CD4-positive, alpha-beta T cell (primary cell): ENCODE measurements around the gene RBFA. TPM values are rescaled to one million over a fixed set of nuclear protein-coding genes. Genes with fewer than 3 reads are reported as not detected.

Source experiments
- ATAC-seq: fragments of 200-7000 bp; cut with Tn5 transposase; one replicate; pipeline ENCODE4 v1.10.0; 2022; ENCODE audit warnings: mild to moderate bottlenecking; ENCODE audit not compliant: poor library complexity
- CTCF ChIA-PET: fragments of 350-600 bp; sonication (Branson Sonifier 250); formaldehyde crosslinking; loops from one replicate; lab custom pipeline; 2021; ENCODE audit warnings: antibody characterized with exemption, inconsistent platforms; lab: Charles Lee
- POLR2A ChIA-PET: fragments of 350-600 bp; sonication (Branson Sonifier 250); formaldehyde crosslinking; loops from one replicate; lab custom pipeline; 2021; ENCODE audit warnings: antibody characterized with exemption, inconsistent platforms; lab: Charles Lee
- DNase-seq, 14 experiments: peaks; one replicate each; pipeline ENCODE4 v3.0.0-alpha.2; 2013 to 2020; ENCODE audit warnings: mixed read lengths in 2 of 14
- H3K27ac ChIP-seq, 2 donors: one replicate each; pipeline versions ENCODE4 v1.5.1 to v1.7.0; 2013; ENCODE audit warnings: low read length in 2 of 2, low read depth in 1 of 2, mild to moderate bottlenecking in 1 of 2
- H3K27me3 ChIP-seq, 2 experiments: 1 replicate in 1 of 2; 2 replicates in 1 of 2; pipeline versions ENCODE4 v1.6.1 to v1.7.0; 2013; ENCODE audit warnings: low read length in 2 of 2, control low read depth in 1 of 2, mild to moderate bottlenecking in 1 of 2, moderate library complexity in 1 of 2; ENCODE audit not compliant: insufficient read depth in 2 of 2, control insufficient read depth in 1 of 2
- H3K36me3 ChIP-seq: one replicate; pipeline ENCODE4 v1.6.1; 2013; ENCODE audit warnings: low read length, control low read depth; ENCODE audit not compliant: insufficient read depth
- H3K4me1 ChIP-seq: one replicate; pipeline ENCODE4 v1.6.1; 2013; ENCODE audit warnings: low read length, control low read depth; ENCODE audit not compliant: insufficient read depth
- H3K4me3 ChIP-seq: one replicate; pipeline ENCODE4 v1.5.1; 2013; ENCODE audit warnings: mild to moderate bottlenecking, low read length, moderate library complexity
- H3K9me3 ChIP-seq, 2 experiments: 1 replicate in 1 of 2; 2 replicates in 1 of 2; pipeline versions ENCODE4 v1.6.1 to v1.7.0; 2013; ENCODE audit warnings: low read length in 2 of 2, mild to moderate bottlenecking in 2 of 2, control low read depth in 1 of 2, moderate library complexity in 1 of 2; ENCODE audit not compliant: control insufficient read depth in 1 of 2, insufficient read depth in 1 of 2
- H3K27ac Mint-ChIP-seq: one replicate; pipeline ENCODE4 v1.8.0; 2020; ENCODE audit warnings: mixed read lengths
- H3K27me3 Mint-ChIP-seq: one replicate; pipeline ENCODE4 v1.8.0; 2021; ENCODE audit warnings: mixed read lengths
- H3K36me3 Mint-ChIP-seq: one replicate; pipeline ENCODE4 v1.8.0; 2021; ENCODE audit warnings: low read depth, mixed read lengths
- H3K4me1 Mint-ChIP-seq: one replicate; pipeline ENCODE4 v1.8.0; 2021; ENCODE audit warnings: low read depth, mixed read lengths
- H3K4me3 Mint-ChIP-seq: one replicate; pipeline ENCODE4 v1.8.0; 2020; ENCODE audit warnings: mild to moderate bottlenecking, mixed read lengths
- H3K9me3 Mint-ChIP-seq: one replicate; pipeline ENCODE4 v1.8.0; 2020; ENCODE audit warnings: mixed read lengths
- intact Hi-C, 2 experiments: fragments of 100-400 bp; cut with DNase I in 1 of 2; cut with micrococcal nuclease in 1 of 2; formaldehyde crosslinking; loops; one replicate each; pipeline versions ENCODE4 v1.15.1 to v1.9.0; 2023 to 2025; cut with DNase I, micrococcal nuclease
- total RNA-seq, 174 experiments: library from RNA in 2 of 174; stranded (reverse) in 2 of 174; gene quantifications; one replicate each; pipeline ENCODE4 v1.2.3 and lab custom pipeline; 2021 to 2026
- TF ChIP-seq, protein P1 (sequence below): fragments of 200-600 bp; IDR thresholded peaks from one replicate; pipeline ENCODE4 v1.8.0; 2022; ENCODE audit warnings: antibody characterized with exemption, mild to moderate bottlenecking

RBFA gene
- total RNA-seq, 2 experiments from 2014 or later, result 11.2 to 12.3 TPM

DNA sequence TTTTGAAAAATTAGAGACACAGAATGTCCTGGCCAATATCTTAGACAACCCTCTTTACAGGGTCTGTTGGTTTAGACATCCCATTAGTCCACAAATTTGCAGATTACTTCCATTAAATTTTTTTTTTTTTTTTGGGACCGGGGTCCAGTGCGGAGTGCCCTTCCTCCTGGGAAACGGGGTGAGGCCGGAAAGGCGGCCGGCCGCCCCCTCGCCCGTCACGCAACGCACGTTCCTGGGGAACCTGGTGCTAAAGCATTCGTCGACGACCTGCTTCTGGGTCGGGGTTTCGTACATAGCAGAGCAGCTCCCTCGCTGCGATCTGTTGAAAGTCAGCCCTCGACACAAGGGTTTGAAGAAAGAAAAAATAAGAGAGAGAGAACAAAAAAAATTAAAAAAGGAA is 21.5 kb upstream of the RBFA start:
- ChIA-PET CTCF (no interaction called here), POLR2A (no interaction called here)
- Histone ChIP-seq H3K4me1 (no peaks in the 10 kb centered on the region), H3K27me3 (no peaks in the 10 kb centered on the region), H3K4me3 (no peak overlapping the region), H3K36me3 (no peaks in the 10 kb centered on the region), H3K9me3 (peaks cover 0 to 31% of the 10 kb centered on the region in 2 experiments), H3K27ac (no peak overlapping the region)
- TF ChIP-seq, protein P1, sequence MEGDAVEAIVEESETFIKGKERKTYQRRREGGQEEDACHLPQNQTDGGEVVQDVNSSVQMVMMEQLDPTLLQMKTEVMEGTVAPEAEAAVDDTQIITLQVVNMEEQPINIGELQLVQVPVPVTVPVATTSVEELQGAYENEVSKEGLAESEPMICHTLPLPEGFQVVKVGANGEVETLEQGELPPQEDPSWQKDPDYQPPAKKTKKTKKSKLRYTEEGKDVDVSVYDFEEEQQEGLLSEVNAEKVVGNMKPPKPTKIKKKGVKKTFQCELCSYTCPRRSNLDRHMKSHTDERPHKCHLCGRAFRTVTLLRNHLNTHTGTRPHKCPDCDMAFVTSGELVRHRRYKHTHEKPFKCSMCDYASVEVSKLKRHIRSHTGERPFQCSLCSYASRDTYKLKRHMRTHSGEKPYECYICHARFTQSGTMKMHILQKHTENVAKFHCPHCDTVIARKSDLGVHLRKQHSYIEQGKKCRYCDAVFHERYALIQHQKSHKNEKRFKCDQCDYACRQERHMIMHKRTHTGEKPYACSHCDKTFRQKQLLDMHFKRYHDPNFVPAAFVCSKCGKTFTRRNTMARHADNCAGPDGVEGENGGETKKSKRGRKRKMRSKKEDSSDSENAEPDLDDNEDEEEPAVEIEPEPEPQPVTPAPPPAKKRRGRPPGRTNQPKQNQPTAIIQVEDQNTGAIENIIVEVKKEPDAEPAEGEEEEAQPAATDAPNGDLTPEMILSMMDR, result no peak
- H3K27ac Mint-ChIP-seq, result no peak overlapping the region
- H3K9me3 Mint-ChIP-seq, result peaks cover 8% of the 10 kb centered on the region
- intact Hi-C loops, result no loop called here
- H3K36me3 Mint-ChIP-seq, result peaks cover 48% of the 10 kb centered on the region
- H3K4me1 Mint-ChIP-seq, result no peaks in the 10 kb centered on the region
- no peak for ATAC-seq
- H3K27me3 Mint-ChIP-seq, result no peaks in the 10 kb centered on the region
- no peak overlapping the region for H3K4me3 Mint-ChIP-seq
- DNase-seq, result no peak

DNA sequence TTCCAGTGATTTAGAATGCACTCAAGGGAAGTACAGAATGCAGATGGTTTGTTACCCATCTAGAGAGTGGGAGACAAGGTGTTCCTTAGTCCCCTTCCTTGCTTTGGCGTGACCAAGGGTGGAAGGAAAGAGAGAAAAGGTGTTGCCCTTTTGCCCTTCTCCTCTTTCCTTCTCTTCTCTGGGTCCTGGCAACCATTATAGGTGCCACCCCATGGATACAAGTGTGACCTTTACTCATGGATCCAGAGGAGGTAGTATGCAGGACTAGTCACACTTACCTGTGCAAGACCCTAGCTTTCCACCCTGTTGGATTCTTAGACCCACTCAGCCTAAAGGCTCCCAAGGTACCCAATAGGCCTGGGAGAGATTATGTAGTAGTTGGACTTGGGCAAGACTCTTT is 11.6 kb upstream of the RBFA start:
- Histone ChIP-seq H3K9me3 (peaks cover 37 to 86% of the 10 kb centered on the region in 2 experiments), H3K36me3 (no peaks in the 10 kb centered on the region), H3K27ac (no peak overlapping the region), H3K4me1 (no peaks in the 10 kb centered on the region), H3K27me3 (no peaks in the 10 kb centered on the region), H3K4me3 (no peak overlapping the region)
- Mint-ChIP-seq H3K9me3 (peaks cover 16% of the 10 kb centered on the region), H3K27ac (no peak overlapping the region), H3K4me1 (no peaks in the 10 kb centered on the region), H3K36me3 (peaks cover 76% of the 10 kb centered on the region), H3K4me3 (no peak overlapping the region), H3K27me3 (no peaks in the 10 kb centered on the region)
- peak in 2 of 14 experiments; percentile 19 to 39 for DNase-seq
- no peak for ATAC-seq
- TF ChIP-seq, protein P1, result no peak
- POLR2A ChIA-PET, result interaction anchor here (1.2 kb wide), 1 partner anchor 10 kb away, joined by 4 read pairs; no protein-coding TSS in a partner anchor
- intact Hi-C loops, result no loop called here
- CTCF ChIA-PET, result no interaction called here

DNA sequence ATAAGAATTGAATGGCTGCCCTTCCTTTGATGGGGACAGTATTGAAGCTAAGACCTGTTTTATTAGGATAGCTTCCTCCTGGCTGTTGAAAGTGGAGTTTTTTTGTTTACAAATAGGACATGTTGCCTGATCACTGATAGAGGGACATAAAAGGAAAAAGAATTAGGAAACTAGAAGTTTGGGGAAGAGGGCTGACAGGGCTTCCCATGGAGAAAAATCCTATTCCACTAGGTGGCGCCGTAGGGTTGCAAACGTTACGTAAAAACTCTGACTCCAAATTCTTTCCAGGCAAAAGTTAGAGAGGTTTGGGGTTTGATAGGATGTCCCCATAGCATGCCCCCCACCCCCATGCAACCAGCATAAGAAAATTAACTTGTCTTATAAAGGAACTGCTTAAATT is 11.1 kb upstream of the RBFA start:
- H3K27ac Mint-ChIP-seq, result no peak overlapping the region
- no peaks in the 10 kb centered on the region for H3K36me3 ChIP-seq
- peaks cover 80% of the 10 kb centered on the region for H3K36me3 Mint-ChIP-seq
- ATAC-seq, result no peak
- H3K9me3 Mint-ChIP-seq, result peaks cover 16% of the 10 kb centered on the region
- TF ChIP-seq, protein P1, result no peak
- peak in 1 of 14 experiments; percentile 28 for DNase-seq
- H3K27me3 ChIP-seq, result no peaks in the 10 kb centered on the region
- H3K27ac ChIP-seq, result no peak overlapping the region
- ChIA-PET POLR2A (interaction anchor here (1.2 kb wide), 1 partner anchor 10 kb away, joined by 4 read pairs; no protein-coding TSS in a partner anchor), CTCF (no interaction called here)
- no peaks in the 10 kb centered on the region for H3K4me1 ChIP-seq
- H3K9me3 ChIP-seq, result peaks cover 37 to 86% of the 10 kb centered on the region in 2 experiments
- intact Hi-C loops, result no loop called here
- no peak overlapping the region for H3K4me3 Mint-ChIP-seq
- no peak overlapping the region for H3K4me3 ChIP-seq
- H3K27me3 Mint-ChIP-seq, result no peaks in the 10 kb centered on the region
- H3K4me1 Mint-ChIP-seq, result no peaks in the 10 kb centered on the region
